IMR-90 (cell line): ENCODE measurements around the gene SMLR1. TPM values are rescaled to one million over a fixed set of nuclear protein-coding genes. Genes with fewer than 3 reads are reported as not detected.

Experiments
- ATAC-seq: fragments of 200-7000 bp; cut with Tn5 transposase; 2 replicates; pipeline ENCODE4 v1.9.1; 2020; ENCODE audit warnings: low read depth, mild to moderate bottlenecking, moderate library complexity
- BruUV-seq: library from RNA; stranded (reverse); fragments of 400-500 nt; replicated peaks from 2 replicates; lab custom pipeline; 2021; lab: Mats Ljungman, UMichigan
- CTCF ChIA-PET: fragments of 300-600 bp; formaldehyde crosslinking; extraction: SDS; loops from one replicate; lab custom pipeline; 2021; ENCODE audit warnings: antibody characterized with exemption; lab: Yijun Ruan, JAX
- POLR2A ChIA-PET: fragments of 300-600 bp; sonication (Branson Sonifier 250); formaldehyde crosslinking; loops from one replicate; lab custom pipeline; 2022; ENCODE audit warnings: antibody characterized with exemption; ENCODE audit not compliant: unreplicated experiment; lab: Charles Lee
- DNase-seq: peaks from one replicate; pipeline ENCODE4 v3.0.0; 2013
- H2AFZ ChIP-seq: replicated peaks from 2 replicates; pipeline ENCODE3; 2013; ENCODE audit warnings: low read length, mild to moderate bottlenecking; ENCODE audit not compliant: poor library complexity
- H2AK5ac ChIP-seq: 2 replicates; pipeline ENCODE4 v1.6.1; 2013; ENCODE audit warnings: low read depth, low read length, inconsistent platforms
- H2AK9ac ChIP-seq: replicated peaks from 2 replicates; pipeline ENCODE3; 2013; ENCODE audit warnings: mild to moderate bottlenecking, low read depth, low read length, moderate library complexity; ENCODE audit not compliant: poor library complexity
- H2BK120ac ChIP-seq: 2 replicates; pipeline ENCODE4 v1.6.1; 2013; ENCODE audit warnings: low read depth, low read length, inconsistent platforms
- H2BK15ac ChIP-seq: 3 replicates; pipeline ENCODE4 v1.6.1; 2013; ENCODE audit warnings: low read depth, low read length, inconsistent platforms
- H2BK20ac ChIP-seq: 2 replicates; pipeline ENCODE4 v1.6.1; 2013; ENCODE audit warnings: low read depth, mild to moderate bottlenecking, inconsistent platforms, low read length, moderate library complexity
- H2BK5ac ChIP-seq: 2 replicates; pipeline ENCODE4 v1.6.1; 2013; ENCODE audit warnings: mild to moderate bottlenecking, low read depth, low read length, inconsistent platforms; ENCODE audit not compliant: poor library complexity, severe bottlenecking
- H3K14ac ChIP-seq: replicated peaks from 2 replicates; pipeline ENCODE4 v1.6.1; 2013; ENCODE audit warnings: low read depth, low read length, inconsistent platforms
- H3K18ac ChIP-seq: 2 replicates; pipeline ENCODE4 v1.6.1; 2013; ENCODE audit warnings: low read depth, low read length, control low read depth
- H3K23ac ChIP-seq: 2 replicates; pipeline ENCODE4 v1.6.1; 2013; ENCODE audit warnings: low read depth, low read length, inconsistent platforms
- H3K27ac ChIP-seq: 2 replicates; pipeline ENCODE4 v1.5.1; 2013; ENCODE audit warnings: mild to moderate bottlenecking, control low read depth, low read length; ENCODE audit not compliant: insufficient read depth
- H3K27me3 ChIP-seq: 2 replicates; pipeline ENCODE4 v1.6.1; 2013; ENCODE audit warnings: low read length; ENCODE audit not compliant: control insufficient read depth, insufficient read depth
- H3K36me3 ChIP-seq: 2 replicates; pipeline ENCODE4 v1.6.1; 2013; ENCODE audit warnings: low read length, mixed read lengths; ENCODE audit not compliant: control insufficient read depth, insufficient read depth
- H3K4ac ChIP-seq: 2 replicates; pipeline ENCODE4 v1.6.1; 2013; ENCODE audit warnings: low read depth, low read length, inconsistent platforms
- H3K4me1 ChIP-seq: 2 replicates; pipeline ENCODE4 v1.6.1; 2013; ENCODE audit warnings: low read length, mixed read lengths; ENCODE audit not compliant: control insufficient read depth, insufficient read depth
- H3K4me2 ChIP-seq: 2 replicates; pipeline ENCODE4 v1.6.1; 2013; ENCODE audit warnings: low read depth, mild to moderate bottlenecking, control low read depth, low read length, moderate library complexity
- H3K4me3 ChIP-seq: 2 replicates; pipeline ENCODE4 v1.5.1; 2013; ENCODE audit warnings: low read depth, mild to moderate bottlenecking, control low read depth, low read length, moderate library complexity; ENCODE audit not compliant: insufficient read depth
- H3K56ac ChIP-seq: 2 replicates; pipeline ENCODE4 v1.6.1; 2013; ENCODE audit warnings: low read length, inconsistent platforms; ENCODE audit not compliant: insufficient read depth; ENCODE audit errors: extremely low read depth
- H3K79me1 ChIP-seq, 2 experiments: 2 replicates each; pipeline ENCODE4 v1.6.1; 2013; ENCODE audit warnings: low read length in 2 of 2, inconsistent platforms in 1 of 2, low read depth in 1 of 2
- H3K9ac ChIP-seq: 2 replicates; pipeline ENCODE4 v1.6.1; 2013; ENCODE audit warnings: low read depth, low read length, control low read depth
- H3K9me1 ChIP-seq: 2 replicates; pipeline ENCODE4 v1.6.1; 2013; ENCODE audit warnings: low read length, inconsistent platforms; ENCODE audit not compliant: insufficient read depth
- H3K9me3 ChIP-seq: 2 replicates; pipeline ENCODE4 v1.6.1; 2013; ENCODE audit warnings: low read length; ENCODE audit not compliant: control insufficient read depth, insufficient read depth
- H4K20me1 ChIP-seq: 2 replicates; pipeline ENCODE4 v1.6.1; 2013; ENCODE audit warnings: low read length, inconsistent platforms; ENCODE audit not compliant: insufficient read depth
- H4K5ac ChIP-seq: 2 replicates; pipeline ENCODE4 v1.6.1; 2013; ENCODE audit warnings: mild to moderate bottlenecking, low read depth, low read length, control low read depth
- H4K8ac ChIP-seq, 2 experiments: 2 replicates each; pipeline ENCODE4 v1.6.1; 2013; ENCODE audit warnings: low read depth in 2 of 2, low read length in 2 of 2, control low read depth in 1 of 2, inconsistent platforms in 1 of 2
- H4K91ac ChIP-seq: 2 replicates; pipeline ENCODE4 v1.6.1; 2013; ENCODE audit warnings: low read depth, low read length, inconsistent platforms; ENCODE audit not compliant: insufficient read depth
- BHLHE40 ChIP-seq: fragments of 150-350 bp; IDR thresholded peaks from 2 replicates; pipeline ENCODE4 v1.6.1; 2016; ENCODE audit warnings: mild to moderate bottlenecking, low read depth, low read length
- CEBPB ChIP-seq: IDR thresholded peaks from 2 replicates; pipeline ENCODE4 v1.6.1; 2012; ENCODE audit warnings: low read depth, low read length, improper control_type of control experiment
- CTCF ChIP-seq: conservative IDR thresholded peaks from 2 replicates; pipeline ENCODE4 v1.5.1; 2012; ENCODE audit warnings: mild to moderate bottlenecking, low read depth, low read length, improper control_type of control experiment
- NFE2L2 ChIP-seq: fragments of 150-350 bp; IDR thresholded peaks from 2 replicates; pipeline ENCODE4 v1.6.1; 2016; ENCODE audit warnings: low read depth, mild to moderate bottlenecking, low read length
- RCOR1 ChIP-seq: IDR thresholded peaks from 2 replicates; pipeline ENCODE4 v1.6.1; 2012; ENCODE audit warnings: mild to moderate bottlenecking, low read length, improper control_type of control experiment; ENCODE audit not compliant: insufficient replicate concordance
- WGBS, 2 experiments: methylation state at CpG; one replicate each; pipeline versions ENCODE4 v1.1.5 to v1.1.7; 2013; ENCODE audit warnings: missing lambda C conversion rate in 2 of 2; ENCODE audit not compliant: insufficient read length in 1 of 2; ENCODE audit errors: extremely low coverage in 2 of 2; 5-methylcytosine and 5-hydroxymethylcytosine counted together
- dilution Hi-C: fragments of 300-500 bp; cut with HindIII; formaldehyde crosslinking; loops from one replicate; pipeline ENCODE4 v1.14.3; 2018; ENCODE audit warnings: low sequenced_read_pairs; ENCODE audit not compliant: unreplicated experiment
- in situ Hi-C: fragments of 300-500 bp; cut with MboI; formaldehyde crosslinking; loops from 3 replicates; pipeline ENCODE4 v1.14.3; 2019; ENCODE audit warnings: low sequenced_read_pairs, inconsistent platforms, mixed read lengths
- intact Hi-C: fragments of 100-400 bp; cut with micrococcal nuclease; formaldehyde crosslinking; loops from 2 replicates; pipeline ENCODE4 v1.10.0; 2022
- polyA plus RNA-seq, 3 experiments: library from polyadenylated mRNA; depleted of rRNA; stranded (reverse); fragments of >200 nt; gene quantifications; 2 replicates each; pipeline ENCODE4 v1.2.3, GENCODE V29; 2012; ENCODE audit warnings: low replicate concordance in 1 of 3
- total RNA-seq: library from RNA; depleted of rRNA; stranded (reverse); fragments of >200 nt; gene quantifications from 2 replicates; pipeline ENCODE4 v1.2.3, GENCODE V29; 2012

The SMLR1 gene
- total and polyA plus RNA-seq, 2 of the 4 experiments (the other 2 are of a cell fraction) = not detected

GRCh38 chr6:130829333-130829910, 2.2 kb downstream of the SMLR1 start:
- Histone ChIP-seq H3K27me3 (no peaks in the 10 kb centered on the region), H3K4me1 (no peaks in the 10 kb centered on the region), H3K9ac (no peak overlapping the region), H3K9me3 (no peaks in the 10 kb centered on the region), H4K20me1 (no peaks in the 10 kb centered on the region), H2BK20ac (no peak overlapping the region), H2AK9ac (no peak overlapping the region), H3K56ac (no peak overlapping the region), H3K27ac (no peak overlapping the region), H2BK5ac (no peak overlapping the region), H3K79me1 (no peaks in the 10 kb centered on the region), H3K4me2 (no peak overlapping the region), H4K8ac (no peak overlapping the region), H3K4me3 (no peak overlapping the region), H3K14ac (no peak overlapping the region), H4K5ac (no peak overlapping the region), H2BK120ac (no peak overlapping the region), H3K4ac (no peak overlapping the region), H3K18ac (no peak overlapping the region), H3K36me3 (peaks cover 2% of the 10 kb centered on the region), H2AFZ (no peak overlapping the region), H3K9me1 (no peaks in the 10 kb centered on the region), H2BK15ac (no peak overlapping the region), H3K23ac (no peak overlapping the region), H2AK5ac (no peak overlapping the region), H4K91ac (no peak overlapping the region)
- in situ Hi-C loops = no loop called here
- dilution Hi-C loops = no loop called here
- 60% methylated on average over 1 of the region's 4 CpGs; no CpG with 5 or more reads in 1 of the 2 experiments for WGBS, 2 experiments
- BruUV-seq = no TSS peak
- intact Hi-C loops = no loop called here
- no peak for DNase-seq
- CTCF ChIA-PET = no interaction called here
- POLR2A ChIA-PET = no interaction called here
- no peak for ATAC-seq
- TF ChIP-seq CTCF (no peak), BHLHE40 (no peak), RCOR1 (no peak), CEBPB (no peak), NFE2L2 (no peak)
